Stimulated activated CD4-positive, alpha-beta T cell treated with anti-CD3 and anti-CD28 coated beads, Interleukin-4, amount 100 ng/mL, for 4 hours (primary cell): Measurements from ENCODE around the gene NCOA6.

Experiments
- DNase-seq, 2 experiments: peaks; one replicate each; pipeline ENCODE4 v3.0.0-alpha.2; 2020

Gene NCOA6

DNA sequence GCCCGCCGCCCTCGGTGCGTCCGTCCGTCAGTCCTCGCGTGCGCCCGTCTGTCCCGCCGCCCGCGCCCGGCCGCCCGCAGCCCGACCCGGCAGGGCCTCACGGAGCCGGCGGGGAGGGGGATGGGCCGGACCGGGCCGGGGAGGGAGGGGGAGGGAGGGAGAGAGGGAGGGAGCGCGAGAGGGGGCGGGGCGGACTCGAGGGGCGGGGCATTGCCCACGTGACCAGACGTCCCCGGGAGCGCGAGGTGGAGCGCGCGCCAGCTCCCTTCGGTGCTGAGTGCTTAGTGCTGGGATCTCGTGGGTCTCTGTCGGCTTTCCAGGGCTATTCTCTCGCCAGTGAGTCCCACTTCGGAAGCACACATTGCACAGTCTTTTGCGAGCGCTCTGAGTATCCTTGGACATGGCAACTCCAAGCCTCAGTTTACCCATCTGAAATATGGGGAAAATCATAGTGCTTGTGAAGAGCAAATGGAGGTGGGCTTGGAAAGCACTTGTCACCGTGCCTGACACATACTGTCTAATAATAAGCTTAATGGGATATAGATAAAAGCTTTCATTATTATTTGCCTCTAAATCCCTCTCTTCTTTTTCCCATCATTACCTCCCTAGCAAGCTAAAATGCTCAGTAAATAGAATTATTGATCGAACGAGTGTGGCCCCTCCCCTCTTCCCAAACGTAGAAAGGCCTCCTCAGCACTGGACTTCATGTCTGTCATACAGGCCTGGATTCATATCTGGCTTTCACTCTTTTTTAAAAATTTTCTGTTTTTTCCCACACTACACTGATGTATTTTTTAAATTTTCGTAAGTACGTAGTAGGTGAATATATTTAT lies at the start of gene NCOA6:
Gene NCOA6 (minus strand): TSS at position 122 of the 833 bp plus-strand sequence. CDS start 43,296 bp downstream, outside the sequence.
- peak; percentile 79 to 93 for DNase-seq

DNA sequence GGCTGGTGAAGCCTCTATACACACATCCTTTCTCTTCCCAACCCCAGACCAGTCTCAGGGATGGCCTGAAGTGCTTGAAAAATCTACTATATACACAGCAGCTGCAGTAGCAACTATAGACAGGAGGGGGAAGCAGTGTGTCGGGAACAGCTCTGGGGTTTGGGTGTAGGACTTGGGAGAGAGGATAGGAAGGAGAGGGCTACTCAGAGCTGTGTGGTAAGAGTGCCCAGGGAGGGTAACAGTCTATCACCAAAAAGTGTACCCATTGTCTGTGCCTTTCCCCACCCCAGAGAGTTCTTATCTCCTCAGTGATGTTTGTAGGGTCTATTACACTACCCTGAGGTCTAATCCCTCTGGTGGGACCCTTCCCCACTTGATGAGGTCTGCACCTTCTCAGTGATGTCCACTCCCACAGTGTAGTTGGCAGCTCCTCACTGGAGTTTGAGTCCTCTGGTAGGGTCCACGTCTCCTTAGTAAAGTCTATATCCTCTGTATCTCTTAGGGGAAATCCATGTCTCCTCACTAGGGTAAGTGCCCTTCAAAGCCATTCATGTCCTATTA lies 48.7 kb upstream of the NCOA6 start:
- peak; percentile 37 to 49 for DNase-seq

DNA sequence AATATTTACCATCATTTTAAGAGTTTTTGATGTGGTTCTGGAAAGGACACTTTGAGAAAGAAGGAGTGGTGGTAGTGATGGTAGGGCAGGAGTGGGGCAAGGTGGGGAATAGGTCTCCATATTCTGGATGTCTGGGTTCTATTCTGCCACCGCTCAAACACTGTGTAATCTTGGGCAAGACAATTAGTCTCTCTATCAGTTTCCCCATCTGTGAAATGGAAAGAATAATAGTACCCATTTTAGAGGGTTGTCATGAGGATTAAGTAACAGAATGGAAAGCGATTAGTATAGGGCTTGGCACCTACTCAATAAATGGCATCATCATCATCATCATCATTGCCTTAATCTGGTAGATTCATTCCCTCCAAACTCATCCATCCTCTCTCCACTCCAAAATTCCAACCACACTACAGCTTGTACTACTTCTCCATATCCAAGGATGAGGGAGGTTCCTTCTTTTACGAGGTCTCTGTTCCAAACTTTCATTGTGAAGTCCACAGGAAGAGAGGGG lies 48.2 kb upstream of the NCOA6 start:
- no peak for DNase-seq

DNA sequence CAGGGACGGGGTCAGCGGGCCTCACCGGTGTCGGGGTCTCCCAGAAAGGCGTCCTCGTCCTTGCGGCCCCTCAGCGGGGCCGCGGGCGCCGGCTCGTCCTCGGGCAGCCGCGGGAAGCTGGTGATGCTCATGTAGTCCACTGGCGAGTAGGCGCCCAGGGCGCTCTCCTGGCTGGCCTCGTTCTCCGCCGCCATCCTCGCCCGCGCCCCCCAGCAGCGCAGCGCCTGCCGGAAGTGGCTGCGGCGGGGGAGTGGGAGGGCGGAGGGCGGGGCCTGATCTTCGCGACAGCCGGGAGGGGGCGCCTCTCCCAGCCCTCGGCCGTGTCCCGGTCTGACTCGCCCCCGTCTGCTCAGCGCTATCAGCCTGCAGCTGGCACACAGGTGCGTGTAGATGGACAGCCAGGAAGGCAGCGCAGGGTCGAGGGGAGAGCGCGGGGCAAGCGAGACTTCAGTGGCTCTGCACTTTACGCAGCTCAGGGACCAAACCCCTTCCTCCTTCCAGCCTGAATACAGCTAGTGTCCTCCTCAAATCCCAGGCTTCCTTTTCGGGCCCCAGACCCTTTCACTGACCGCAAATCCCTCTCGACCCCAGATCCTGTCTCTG lies 47.3 kb upstream of the NCOA6 start, which contains the start of gene GGT7:
Gene GGT7 (minus strand): TSS at position 235 of the 603 bp plus-strand sequence. CDS start 41 bp downstream, at position 194.
- peak; percentile 84 to 90 for DNase-seq

DNA sequence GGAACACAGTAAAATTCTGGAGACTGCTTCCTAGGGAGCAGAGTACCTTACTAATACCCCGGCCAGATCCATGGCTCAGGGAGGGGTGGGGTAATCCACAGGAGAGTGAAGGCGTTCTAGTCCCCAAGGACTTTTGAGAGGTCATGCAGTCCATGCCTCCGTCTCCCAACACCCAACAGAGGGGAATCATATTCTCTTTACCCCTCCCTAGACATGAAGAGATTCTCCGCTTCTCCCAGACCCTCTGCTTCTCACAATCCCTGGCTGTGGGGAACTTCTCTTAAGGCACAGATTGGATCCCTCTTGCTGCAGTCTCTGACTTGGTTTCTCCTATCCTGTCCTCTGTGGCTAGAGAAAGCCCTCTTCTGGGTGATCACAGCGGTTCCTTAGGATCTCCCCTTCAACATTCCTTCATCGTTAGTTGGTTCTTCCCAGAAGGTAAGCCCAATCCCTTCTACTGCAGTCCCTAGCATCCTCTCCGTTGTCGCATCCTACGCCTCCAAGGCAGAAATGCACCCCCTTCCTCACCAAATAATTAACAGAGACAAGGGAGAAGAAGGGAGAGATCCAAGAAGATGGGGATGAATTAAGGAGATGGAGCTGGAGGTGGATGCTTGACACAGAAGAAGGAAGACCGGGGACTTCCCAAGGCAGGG lies 46.6 kb upstream of the NCOA6 start:
- no peak for DNase-seq

DNA sequence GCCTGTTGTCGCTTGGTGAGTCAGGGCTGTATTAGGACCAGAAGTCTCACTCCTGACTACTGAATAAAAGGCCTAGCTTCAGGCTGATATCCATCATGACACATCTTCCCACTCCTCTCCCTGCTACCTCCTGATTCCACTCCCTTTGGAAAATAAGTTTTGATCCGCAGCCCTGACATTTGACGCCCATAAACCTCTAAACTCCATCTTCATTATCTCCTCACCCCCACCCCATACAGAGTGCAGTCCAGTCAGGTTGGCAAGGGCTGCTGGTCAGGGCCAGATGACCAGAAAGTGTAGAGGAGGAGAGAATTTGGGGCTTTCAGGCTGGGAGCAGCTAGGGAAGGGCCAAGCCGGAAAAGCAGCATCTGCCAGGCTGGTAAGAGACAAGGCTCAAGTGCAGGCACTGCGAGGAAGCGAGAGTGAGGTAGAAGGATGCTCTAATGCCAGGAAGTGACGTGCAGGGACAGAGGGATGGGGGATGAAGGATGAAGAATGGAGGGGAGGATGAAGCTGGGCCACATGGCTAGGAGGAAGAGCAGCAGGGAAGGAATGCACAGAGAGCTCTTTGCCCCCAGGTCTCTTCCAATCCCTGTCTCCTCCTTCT lies 46.0 kb upstream of the NCOA6 start:
- DNase-seq, result no peak

DNA sequence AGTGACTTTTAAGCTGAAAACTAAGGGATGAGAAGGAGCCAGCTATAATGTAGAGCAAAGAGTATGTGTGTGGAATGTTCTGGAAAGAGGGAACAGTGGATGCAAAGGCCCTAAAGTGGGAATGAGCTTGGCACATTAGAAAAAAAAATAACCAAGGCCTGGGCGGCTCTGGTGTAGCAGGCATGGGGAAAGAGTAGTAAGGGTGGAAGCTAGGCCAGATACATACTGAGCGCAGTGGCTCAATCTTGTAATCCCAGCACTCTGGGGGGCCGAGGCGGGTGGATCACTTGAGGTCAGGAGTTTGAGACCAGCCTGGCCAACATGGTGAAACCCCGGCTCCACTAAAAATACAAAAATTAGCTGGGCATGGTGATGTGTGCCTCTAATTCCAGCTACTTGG lies 38.8 kb upstream of the NCOA6 start:
- no peak for DNase-seq

DNA sequence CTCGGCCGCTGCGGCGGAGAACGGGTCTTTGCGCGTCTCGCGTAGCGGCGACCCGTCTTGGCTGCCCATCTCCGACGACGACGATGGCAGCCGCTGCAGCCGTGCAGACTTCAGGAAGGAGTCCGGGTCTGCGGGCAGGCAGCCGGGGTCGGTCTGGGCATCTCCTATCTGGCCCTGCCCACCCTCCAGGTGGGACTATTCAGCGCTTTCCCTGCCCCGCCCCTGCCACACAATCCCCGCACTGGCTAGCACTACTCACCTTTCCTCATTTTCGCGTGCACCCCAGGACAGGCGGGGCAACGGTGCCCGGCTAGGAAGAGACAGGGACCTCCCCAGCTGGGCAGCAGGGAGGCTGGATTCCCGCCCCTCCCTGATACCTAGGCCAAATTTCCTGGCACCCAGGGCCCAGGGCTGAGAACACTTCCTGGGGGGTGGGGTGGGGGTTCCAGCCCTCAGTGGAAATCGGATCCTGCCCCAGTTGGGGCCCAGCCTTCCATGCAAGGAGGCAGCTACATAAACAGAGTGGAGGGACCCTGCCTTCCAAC lies 38.0 kb upstream of the NCOA6 start:
- DNase-seq, result no peak

DNA sequence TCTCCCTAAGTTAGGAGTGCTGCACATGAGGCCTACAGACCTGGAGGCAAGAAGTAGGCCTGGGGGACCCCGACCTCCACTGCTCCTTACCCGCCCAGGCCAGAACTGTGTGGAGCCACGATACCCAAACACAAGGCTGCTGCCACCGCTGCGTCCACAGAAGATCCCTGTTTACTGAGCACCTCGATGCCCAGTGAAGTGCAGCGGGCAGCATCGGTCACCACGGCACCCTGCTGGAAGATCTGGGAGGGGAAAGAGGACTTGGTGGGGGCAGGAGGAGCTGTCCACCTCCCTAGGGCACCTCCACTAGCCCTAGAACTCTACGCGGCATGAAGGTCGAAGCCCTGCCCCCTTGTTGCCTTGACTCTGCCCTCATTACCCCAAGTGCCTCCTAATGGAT lies 37.3 kb upstream of the NCOA6 start:
- DNase-seq, result no peak

DNA sequence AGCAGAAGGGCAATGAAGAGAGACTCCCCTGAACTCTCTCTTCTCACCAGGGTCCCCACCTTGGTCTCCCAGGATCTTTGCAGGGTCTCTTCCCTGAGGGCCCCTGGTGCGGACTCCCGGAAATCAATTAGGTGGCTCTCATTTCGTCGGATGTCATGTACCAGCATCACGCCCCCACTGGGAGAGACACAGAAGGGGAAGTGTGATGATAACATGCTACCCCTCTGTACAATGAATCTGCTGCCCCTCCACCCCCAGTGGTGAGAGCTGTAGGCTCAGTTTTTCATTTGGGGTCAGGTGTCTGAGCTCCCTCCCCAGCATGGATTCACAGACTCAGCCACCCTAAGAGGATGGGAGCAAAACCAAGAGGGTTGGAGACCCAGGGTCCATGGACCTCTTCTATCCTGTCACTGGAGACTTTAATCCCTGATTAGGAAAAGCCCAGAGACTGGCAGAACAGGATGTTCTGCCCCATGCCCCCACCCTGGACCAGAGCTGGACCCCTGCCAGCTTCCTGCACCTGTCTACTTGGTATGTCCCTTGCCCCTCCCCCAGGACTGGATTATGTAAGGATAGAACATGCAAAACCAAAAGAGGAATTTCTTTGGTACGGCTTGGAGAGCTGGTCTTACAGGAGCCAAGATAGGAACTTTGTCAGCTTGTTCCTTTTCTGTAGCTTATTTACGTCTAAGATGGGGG lies 36.1 kb upstream of the NCOA6 start:
- no peak for DNase-seq

DNA sequence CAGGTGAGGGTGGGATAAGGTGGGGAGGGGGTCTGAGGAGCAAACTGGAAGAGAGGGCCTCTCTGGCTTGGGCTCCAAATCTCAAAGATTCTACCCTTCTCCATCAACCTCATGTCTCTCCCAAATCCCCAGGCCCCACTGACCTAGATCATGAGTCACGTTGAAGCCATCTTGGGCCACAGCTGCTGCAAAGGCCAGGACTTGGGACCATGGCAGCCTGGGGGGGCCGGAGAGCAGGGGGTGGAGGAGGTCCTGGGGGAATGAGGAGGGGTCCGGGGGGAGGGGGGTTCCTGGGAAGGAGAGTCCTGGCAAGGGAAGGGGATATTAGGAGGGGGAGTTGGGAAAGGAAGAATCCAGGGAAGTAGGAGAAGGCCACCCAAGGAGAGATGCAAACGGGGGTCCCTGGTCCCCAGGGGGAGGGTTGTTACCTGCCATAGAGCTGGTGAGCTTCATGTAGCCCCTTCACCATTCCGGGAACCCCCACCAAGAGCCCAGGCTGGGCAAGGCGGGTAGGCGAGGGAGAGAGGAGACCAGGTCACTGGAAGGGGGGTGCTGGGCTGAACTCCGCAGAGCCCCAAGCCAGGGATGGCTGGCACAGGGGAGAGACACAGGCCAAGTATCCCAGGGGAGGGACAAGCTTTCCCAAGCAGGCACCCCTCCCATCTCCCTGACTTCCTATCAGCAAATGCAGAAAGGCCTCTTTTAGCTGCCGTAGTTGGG lies 34.5 kb upstream of the NCOA6 start:
- no peak for DNase-seq

DNA sequence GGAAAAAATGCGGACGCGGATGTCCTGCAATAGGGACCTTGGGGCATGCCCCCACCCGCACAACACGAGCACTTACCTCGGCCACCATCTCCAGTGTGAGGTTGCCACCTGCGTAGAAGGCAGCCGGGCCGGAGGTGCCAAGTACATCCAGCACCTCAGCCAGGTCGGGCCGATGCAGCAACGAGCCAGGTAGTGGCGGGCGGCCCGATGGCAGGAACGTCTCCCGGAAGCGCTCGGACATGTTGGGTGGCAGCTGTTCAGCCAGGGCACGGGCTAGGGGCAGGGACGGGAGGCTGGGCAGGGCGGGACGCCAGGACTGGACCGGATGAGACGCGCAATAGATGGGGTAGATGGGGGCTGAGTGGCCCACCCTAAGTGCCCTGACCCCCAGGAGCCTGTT lies 33.9 kb upstream of the NCOA6 start:
- DNase-seq, result no peak

DNA sequence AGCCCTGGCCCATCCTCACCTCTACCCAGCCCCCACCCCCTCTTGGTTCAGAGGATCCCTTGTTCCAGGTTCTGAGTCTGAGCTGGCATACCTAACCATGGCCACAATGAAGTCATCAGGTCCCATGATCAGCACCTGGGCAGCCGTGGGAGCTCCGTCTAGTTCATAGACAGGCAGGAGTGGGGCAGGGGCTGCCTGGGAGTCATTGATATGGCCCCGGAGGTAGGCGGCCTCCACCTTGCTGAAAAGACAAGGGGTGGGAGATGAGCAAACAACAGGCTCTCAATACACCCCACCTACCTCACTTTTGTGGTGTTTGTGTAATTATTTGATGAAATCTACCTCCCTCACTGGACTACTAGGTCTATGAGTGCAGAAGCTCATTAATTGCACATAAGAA lies 26.8 kb upstream of the NCOA6 start:
- no peak for DNase-seq

DNA sequence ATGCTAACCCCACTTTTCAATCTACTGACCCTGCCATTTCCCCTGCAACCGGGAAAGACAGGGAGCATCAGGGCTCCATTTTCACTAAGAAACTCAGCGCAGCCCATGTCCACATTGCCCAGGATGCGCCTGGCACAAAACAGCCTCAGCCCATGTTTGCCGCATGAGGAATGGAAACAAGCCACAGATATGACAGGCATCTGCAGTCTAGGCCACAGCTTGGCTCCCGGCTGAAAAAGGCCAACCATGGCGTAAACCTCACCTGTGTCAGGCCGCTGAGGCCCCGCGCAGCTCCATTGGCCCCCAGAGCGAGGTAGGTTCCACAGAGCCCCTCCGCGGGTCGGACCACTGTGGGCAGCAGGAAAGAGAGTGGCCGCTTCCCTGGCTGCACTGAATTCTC lies 25.5 kb upstream of the NCOA6 start:
- no peak for DNase-seq

DNA sequence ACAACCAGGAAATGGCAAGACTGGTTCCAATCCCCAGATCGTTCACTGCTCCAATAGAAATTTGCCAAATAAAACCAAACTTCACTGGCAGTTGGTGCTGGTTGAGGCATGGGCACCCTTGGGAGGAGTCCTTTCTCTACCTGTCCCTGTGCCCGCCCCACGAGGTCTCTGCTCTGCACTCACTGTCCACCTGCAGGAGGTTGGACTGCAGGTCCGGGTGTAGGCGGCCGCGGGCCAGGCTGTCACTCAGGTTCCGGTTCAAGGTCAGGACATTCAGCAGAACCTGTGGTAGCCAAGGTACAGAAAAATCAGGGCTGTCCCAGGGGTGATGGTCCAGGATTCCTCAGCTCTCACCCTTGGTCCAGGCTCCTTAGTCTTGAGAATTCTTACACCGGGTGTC lies 24.3 kb upstream of the NCOA6 start:
- no peak for DNase-seq

DNA sequence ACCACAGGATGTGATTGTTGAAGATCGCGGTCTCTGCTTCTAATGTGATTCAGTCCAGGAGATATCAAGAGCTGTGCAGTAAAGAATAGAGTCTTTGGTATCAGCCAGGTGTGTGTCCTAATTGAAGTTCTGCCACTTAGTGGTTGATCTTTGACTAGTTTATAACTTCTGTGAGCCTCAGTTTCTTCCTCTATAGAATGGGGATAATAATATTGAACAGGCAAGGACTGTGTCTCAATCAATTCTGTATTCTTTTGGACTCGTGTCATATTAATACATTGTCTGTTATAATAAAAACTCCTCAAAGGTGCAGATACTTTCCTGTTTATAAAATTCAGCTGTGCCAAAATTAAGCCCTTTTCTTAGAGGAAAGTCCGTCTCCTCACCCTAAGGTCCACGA lies 23.1 kb upstream of the NCOA6 start:
- DNase-seq, result no peak

DNA sequence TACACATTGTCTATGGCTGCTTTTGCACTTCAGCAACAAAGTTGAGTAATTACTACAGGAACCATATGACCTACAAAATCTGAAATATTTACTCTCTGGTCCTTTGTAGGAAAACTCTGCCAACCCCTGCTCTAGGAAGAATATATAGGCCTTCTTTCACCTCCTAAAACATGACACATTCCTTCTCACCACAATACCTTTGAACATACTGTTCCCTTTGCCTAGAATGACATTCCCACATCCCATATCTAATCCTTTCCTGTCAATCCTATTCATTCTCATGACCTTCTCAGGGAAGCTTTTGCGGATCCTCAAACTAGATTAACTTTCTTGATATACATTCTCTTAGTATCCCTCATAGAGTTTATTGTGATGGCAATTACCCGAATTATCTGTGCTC lies 18.0 kb upstream of the NCOA6 start:
- no peak for DNase-seq

DNA sequence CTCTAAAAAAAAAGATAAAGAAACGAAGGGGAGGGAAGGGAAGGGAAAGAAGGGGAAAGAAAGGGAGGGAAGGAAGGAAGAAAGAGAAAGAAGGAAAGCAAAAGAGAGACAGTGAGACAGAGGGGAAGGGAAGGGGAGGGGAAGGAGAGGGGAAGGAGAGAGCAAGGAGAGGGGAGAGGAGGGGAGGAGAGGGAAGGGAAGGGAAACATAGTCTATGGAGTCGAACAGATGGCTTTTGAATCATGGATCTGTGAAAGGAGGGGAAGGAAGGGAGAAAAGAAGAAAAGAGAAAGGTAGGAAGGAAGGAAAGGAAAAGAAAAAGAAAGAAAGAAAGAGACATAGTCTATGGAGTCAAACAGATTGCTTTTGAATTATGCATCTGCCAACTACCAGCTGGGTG lies 16.7 kb upstream of the NCOA6 start:
- DNase-seq, result no peak

DNA sequence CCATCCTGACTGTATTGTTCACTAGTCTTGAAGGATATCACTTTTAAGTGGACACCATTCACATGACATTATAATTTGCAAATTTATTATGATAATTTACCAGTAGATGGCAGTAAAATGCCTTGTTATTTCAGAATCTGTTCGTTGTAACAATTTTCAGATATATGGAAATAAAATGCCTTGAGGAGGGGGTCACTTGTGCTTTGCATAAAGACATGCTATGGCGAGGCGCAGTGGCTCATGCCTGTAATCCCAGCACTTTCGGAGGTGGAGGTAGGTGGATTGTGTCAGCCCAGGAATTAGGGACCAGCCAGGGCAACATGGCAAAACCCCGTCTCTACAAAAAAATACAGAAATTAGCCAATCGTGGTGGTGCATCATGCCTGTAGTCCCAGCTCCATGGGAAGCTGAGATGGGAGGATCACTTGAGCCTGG lies 9.0 kb upstream of the NCOA6 start:
- no peak for DNase-seq

DNA sequence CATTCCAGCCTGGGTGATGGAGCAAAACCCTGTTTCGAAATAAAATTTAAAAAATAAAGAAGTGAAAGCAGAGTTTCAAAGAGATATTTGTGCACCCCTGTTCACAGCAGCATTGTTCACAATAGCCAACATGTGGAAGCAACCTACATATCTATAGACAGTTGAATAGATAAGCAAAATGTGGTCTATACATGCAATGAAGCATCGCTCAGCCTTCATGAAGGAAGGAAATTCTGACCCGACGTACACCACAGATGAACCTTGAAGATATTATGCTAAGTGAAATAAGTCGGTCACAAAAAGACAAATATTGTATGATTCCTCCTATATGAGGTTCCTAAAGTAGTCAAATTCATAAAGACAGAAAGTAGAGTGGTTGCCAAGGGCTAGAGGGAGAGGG lies 6.5 kb upstream of the NCOA6 start:
- no peak for DNase-seq

DNA sequence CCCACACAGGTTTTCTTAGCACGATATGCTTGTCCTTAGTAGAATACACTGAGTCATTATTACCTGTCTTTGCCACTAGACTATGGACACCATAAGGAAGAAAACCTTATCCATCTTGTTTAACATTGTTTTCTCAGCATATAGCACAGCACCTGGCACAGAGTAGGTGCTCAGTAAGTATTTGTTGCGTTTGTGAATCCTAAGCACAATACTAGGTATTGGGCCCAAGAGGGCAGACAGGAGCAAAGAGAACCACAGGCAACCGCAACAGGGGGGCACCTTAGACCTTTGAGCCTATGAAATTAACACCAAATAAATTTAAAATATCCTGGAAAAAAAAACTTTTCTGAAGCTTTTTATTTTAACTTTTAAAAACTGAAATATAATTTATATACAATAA lies 3.7 kb upstream of the NCOA6 start:
- DNase-seq, result no peak
